GM18858 (cell line): ENCODE data around the gene P2RX2.

Source experiments
- ATAC-seq: cut with Tn5 transposase; IDR thresholded peaks from one replicate; pipeline ENCODE4 v1.9.1; 2021; ENCODE audit not compliant: unreplicated experiment

Gene P2RX2

GRCh38 chr12:132660052-132660451 is 41.5 kb downstream of the P2RX2 start:
- no peak for ATAC-seq

- ATAC-seq = no peak
Observed at GRCh38 chr12:132660996-132661395, 42.4 kb downstream of the P2RX2 start.

- ATAC-seq = no peak
Observed at GRCh38 chr12:132661972-132662371, 43.4 kb downstream of the P2RX2 start.

- no peak for ATAC-seq
Observed at GRCh38 chr12:132662901-132663755, 44.6 kb downstream of the P2RX2 start.

- no peak for ATAC-seq
Observed at GRCh38 chr12:132664206-132665148, 45.9 kb downstream of the P2RX2 start.

- no peak for ATAC-seq
Observed at GRCh38 chr12:132665149-132665491, 46.5 kb downstream of the P2RX2 start.

- no peak for ATAC-seq
Observed at GRCh38 chr12:132665794-132666193, 47.2 kb downstream of the P2RX2 start.

GRCh38 chr12:132668191-132669088 is 49.9 kb downstream of the P2RX2 start:
- ATAC-seq = no peak

GRCh38 chr12:132669166-132669879 is 50.7 kb downstream of the P2RX2 start:
- ATAC-seq = no peak
